Measurements from ENCODE around the gene TMEM167A. TPM values are rescaled to one million over a fixed set of nuclear protein-coding genes. Genes with fewer than 3 reads are reported as not detected.

The TMEM167A gene
- total and polyA plus RNA-seq, 2 of the 8 experiments (the other 6 are each of a cell fraction or from before 2014, with no cell fraction given) = 50.6 to 178 TPM

DNA sequence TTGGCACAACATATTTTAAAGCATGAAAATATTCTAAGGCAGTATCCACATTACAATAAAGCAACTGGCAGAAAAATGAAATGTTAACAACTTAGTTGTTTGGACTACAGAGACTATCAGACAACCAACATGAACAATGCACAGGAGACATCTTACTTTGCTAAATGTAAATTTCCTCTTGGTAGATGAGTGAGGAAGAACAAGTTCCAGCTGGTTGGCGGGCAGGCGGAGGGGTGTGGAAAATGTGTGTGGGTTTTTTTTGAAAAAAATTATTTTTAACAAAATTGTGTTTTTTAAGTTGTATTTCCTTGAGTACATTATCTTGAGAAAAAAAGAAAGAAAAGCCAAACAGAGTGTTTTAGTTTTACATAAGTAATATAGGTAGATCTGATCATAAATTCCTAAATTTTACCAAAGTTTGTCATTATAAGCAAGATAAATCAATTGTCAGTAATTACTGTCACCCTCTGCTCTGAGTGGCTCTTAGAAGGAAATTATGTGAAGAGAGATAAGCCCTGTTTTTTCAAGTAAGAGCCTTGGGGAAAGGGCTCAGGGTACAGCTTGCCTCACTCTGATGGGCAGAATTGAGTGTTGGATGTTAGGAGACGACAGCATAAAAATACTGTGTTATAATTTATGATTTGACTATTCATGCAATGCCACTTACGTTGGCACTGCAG, 42.5 kb downstream of the TMEM167A start:
- Histone ChIP-seq H3K79me1 (ENCODE audit: low read depth, low read length) (no peaks in the 10 kb centered on the region), H3K56ac (replicated peaks; ENCODE audit: insufficient read length, low read depth, low read length) (no peak overlapping the region), H2BK5ac (ENCODE audit: low read depth, low read length) (no peak overlapping the region), H3K4me1 (replicated peaks in 1 of 4; ENCODE audit: control insufficient read depth in 3 of 4, insufficient read depth in 4 of 4, low read length in 3 of 4) (peaks cover 0 to 9% (median 2%) of the 10 kb centered on the region in 4 experiments; a peak in 4 of 7 replicates), H3K18ac (ENCODE audit: extremely low read depth, low read length) (no peak overlapping the region), H4K20me1 (replicated peaks in 1 of 2; ENCODE audit: control insufficient read depth in 1 of 2, insufficient read depth in 2 of 2, low read length in 2 of 2) (no peaks in the 10 kb centered on the region), H3K23me2 (ENCODE audit: low read depth, low read length) (no peaks in the 10 kb centered on the region), H3K36me3 (ENCODE audit: control insufficient read depth in 2 of 4, insufficient read depth in 4 of 4, low read length in 3 of 4) (no peaks in the 10 kb centered on the region), H4K91ac (replicated peaks; ENCODE audit: insufficient read length, low read length) (no peak overlapping the region), H2BK15ac (ENCODE audit: low read length) (no peak overlapping the region), H3K9ac (replicated peaks in 1 of 4; ENCODE audit: extremely low read depth in 1 of 4, low read depth in 3 of 4, low read length in 3 of 4) (no peak overlapping the region), H2BK120ac (replicated peaks; ENCODE audit: low read depth, low read length) (no peak overlapping the region), H3K4me2 (ENCODE audit: insufficient read depth in 1 of 2, low read depth in 2 of 2, low read length in 2 of 2) (no peak overlapping the region), H3K27me3 (replicated peaks in 1 of 4; ENCODE audit: control insufficient read depth in 3 of 4, extremely low read depth in 1 of 4, insufficient read depth in 3 of 4, low read length in 3 of 4) (no peaks in the 10 kb centered on the region), H4K5ac (ENCODE audit: insufficient read length, low read depth, low read length) (no peak overlapping the region), H2AFZ (ENCODE audit: low read length) (no peak overlapping the region), H2AK5ac (ENCODE audit: low read depth, low read length) (no peak overlapping the region), H3K23ac (ENCODE audit: insufficient read length) (no peak overlapping the region), H3K4ac (replicated peaks; ENCODE audit: insufficient read length, low read depth, low read length) (no peak overlapping the region), H4K8ac (ENCODE audit: extremely low read depth, insufficient read depth, low read length) (no peak overlapping the region), H3K4me3 (ENCODE audit: extremely low read depth in 1 of 4, insufficient read depth in 2 of 4, low read depth in 3 of 4, low read length in 4 of 4) (no peak overlapping the region), H3K14ac (ENCODE audit: insufficient read length) (no peak overlapping the region), H2BK20ac (ENCODE audit: low read length) (no peak overlapping the region), H3K27ac (ENCODE audit: low read depth, low read length) (no peak overlapping the region), H2BK12ac (ENCODE audit: low read depth, low read length) (no peak overlapping the region), H3K9me3 (ENCODE audit: insufficient read depth in 2 of 2, low read depth in 1 of 2, low read length in 1 of 2) (no peaks in the 10 kb centered on the region), H3K79me2 (ENCODE audit: control insufficient read depth in 1 of 2, insufficient read depth in 2 of 2, low read length in 2 of 2) (no peaks in the 10 kb centered on the region)
- FAIRE-seq = no peak
- no peak for DNase-seq (ENCODE audit: low read depth in 1 of 2, low spot score in 2 of 2)
- WGBS, 2 experiments (ENCODE audit: extremely low coverage in 1 of 2, insufficient coverage in 1 of 2, insufficient read length in 1 of 2, insufficient replicate concordance in 2 of 2, low coverage in 1 of 2, low lambda C conversion rate in 2 of 2, missing lambda C conversion rate in 1 of 2) = 92% methylated on average over 4 of the region's 4 CpGs; no CpG with 5 or more reads in 1 of the 2 experiments
- ChIA-PET POLR2A (ENCODE audit: partially characterized antibody) (interaction anchor here (2.4 kb wide), 1 partner anchor 8 kb away, joined by 21 read pairs; no protein-coding TSS in a partner anchor), CTCF (ENCODE audit: partially characterized antibody) (interaction anchor here (1.0 to 2.3 kb wide), 3 partner anchors 8 to 688 kb away, joined by 3 to 7 read pairs (median 3); no protein-coding TSS in a partner anchor)
- TF ChIP-seq SRF (IDR thresholded peaks at IDR 0.05; ENCODE audit: low read depth, low read length) (no peak), CTBP2 (IDR thresholded peaks at IDR 0.05; ENCODE audit: borderline replicate concordance, insufficient read depth, insufficient read length, low read length) (no peak), RXRA (IDR thresholded peaks at IDR 0.05; ENCODE audit: insufficient read depth, low read depth, low read length) (no peak), CHD2 (IDR thresholded peaks at IDR 0.05; ENCODE audit: low read length) (no peak), SIRT6 (IDR thresholded peaks at IDR 0.05; ENCODE audit: low read length) (no peak), SP1 (IDR thresholded peaks at IDR 0.05; ENCODE audit: low read depth, low read length) (no peak), PHF8 (conservative IDR thresholded peaks at IDR 0.05; ENCODE audit: low read depth, low read length) (no peak), NANOG (IDR thresholded peaks at IDR 0.05; ENCODE audit: insufficient read depth, low read depth, low read length, poor library complexity, severe bottlenecking) (no peak), JUND (IDR thresholded peaks at IDR 0.05; ENCODE audit: low read length) (no peak), EZH2 (IDR thresholded peaks at IDR 0.05; ENCODE audit: low read depth, low read length, severe bottlenecking) (no peak), CREB1 (IDR thresholded peaks at IDR 0.05) (no peak)

Data from H1 (cell line).